ENCODE results near the gene PLCD4.

DNA sequence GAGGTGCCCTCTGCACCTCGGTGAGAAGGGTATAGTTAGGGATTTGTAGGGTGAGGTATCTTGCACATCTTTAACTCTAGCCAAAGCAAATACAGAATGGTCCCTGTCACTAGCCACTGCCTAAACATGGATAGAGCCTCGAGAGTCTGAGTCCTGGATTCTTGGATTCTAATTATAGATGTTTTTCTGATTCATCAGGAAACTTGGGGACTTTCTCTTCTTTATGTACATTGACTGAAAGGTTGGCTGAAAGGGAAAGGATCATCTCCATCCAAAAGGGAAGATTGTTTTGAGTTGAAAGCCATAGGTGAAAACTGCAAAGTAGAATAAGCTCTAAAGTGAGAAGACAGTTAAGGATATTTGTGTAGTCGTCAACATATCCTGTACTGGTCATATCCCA lies 72.4 kb downstream of the PLCD4 start:
- TF ChIP-seq, protein P1, sequence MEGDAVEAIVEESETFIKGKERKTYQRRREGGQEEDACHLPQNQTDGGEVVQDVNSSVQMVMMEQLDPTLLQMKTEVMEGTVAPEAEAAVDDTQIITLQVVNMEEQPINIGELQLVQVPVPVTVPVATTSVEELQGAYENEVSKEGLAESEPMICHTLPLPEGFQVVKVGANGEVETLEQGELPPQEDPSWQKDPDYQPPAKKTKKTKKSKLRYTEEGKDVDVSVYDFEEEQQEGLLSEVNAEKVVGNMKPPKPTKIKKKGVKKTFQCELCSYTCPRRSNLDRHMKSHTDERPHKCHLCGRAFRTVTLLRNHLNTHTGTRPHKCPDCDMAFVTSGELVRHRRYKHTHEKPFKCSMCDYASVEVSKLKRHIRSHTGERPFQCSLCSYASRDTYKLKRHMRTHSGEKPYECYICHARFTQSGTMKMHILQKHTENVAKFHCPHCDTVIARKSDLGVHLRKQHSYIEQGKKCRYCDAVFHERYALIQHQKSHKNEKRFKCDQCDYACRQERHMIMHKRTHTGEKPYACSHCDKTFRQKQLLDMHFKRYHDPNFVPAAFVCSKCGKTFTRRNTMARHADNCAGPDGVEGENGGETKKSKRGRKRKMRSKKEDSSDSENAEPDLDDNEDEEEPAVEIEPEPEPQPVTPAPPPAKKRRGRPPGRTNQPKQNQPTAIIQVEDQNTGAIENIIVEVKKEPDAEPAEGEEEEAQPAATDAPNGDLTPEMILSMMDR (IDR thresholded peaks at IDR 0.05): no peak
- TF ChIP-seq POLR2A (IDR thresholded peaks at IDR 0.05) (no peak), POLR2AphosphoS5 (IDR thresholded peaks at IDR 0.05) (no peak), EP300 (IDR thresholded peaks at IDR 0.05) (no peak)
